Subcutaneous abdominal adipose tissue (tissue), 5 donors: ENCODE results near the gene SRMS.

Experiments
- H3K27ac ChIP-seq: one replicate; pipeline ENCODE4 v1.7.0; 2013; ENCODE audit warnings: low read depth, mild to moderate bottlenecking, inconsistent platforms, low read length, moderate library complexity
- H3K27me3 ChIP-seq, 5 donors: one replicate each; pipeline ENCODE4 v1.7.0; 2013; ENCODE audit warnings: low read length in 5 of 5, inconsistent platforms in 1 of 5; ENCODE audit not compliant: control insufficient read depth in 5 of 5, insufficient read depth in 4 of 5
- H3K36me3 ChIP-seq, 5 donors: one replicate each; pipeline ENCODE4 v1.7.0; 2013; ENCODE audit warnings: low read length in 5 of 5; ENCODE audit not compliant: control insufficient read depth in 5 of 5, insufficient read depth in 5 of 5
- H3K4me1 ChIP-seq, 5 donors: one replicate each; pipeline ENCODE4 v1.7.0; 2013; ENCODE audit warnings: low read length in 5 of 5, mild to moderate bottlenecking in 3 of 5, moderate library complexity in 1 of 5; ENCODE audit not compliant: control insufficient read depth in 5 of 5, insufficient read depth in 5 of 5
- H3K4me3 ChIP-seq, 5 donors: one replicate each; pipeline ENCODE4 v1.7.0; 2013; ENCODE audit warnings: low read length in 5 of 5, low read depth in 1 of 5
- H3K9ac ChIP-seq, 5 donors: one replicate each; pipeline ENCODE4 v1.7.0; 2013; ENCODE audit warnings: low read length in 5 of 5, mild to moderate bottlenecking in 4 of 5, moderate library complexity in 3 of 5
- H3K9me3 ChIP-seq, 5 donors: one replicate each; pipeline ENCODE4 v1.7.0; 2013; ENCODE audit warnings: low read length in 5 of 5; ENCODE audit not compliant: control insufficient read depth in 5 of 5
- donor health status: healthy.
- donor health status: healthy.
- donor health status: healthy.
- donor health status: healthy.
- donor health status: healthy.

The SRMS gene

GRCh38 chr20:63495741-63496595 lies 51.6 kb downstream of the SRMS start:
- Histone ChIP-seq H3K27ac (no peak overlapping the region), H3K9me3 (peaks cover 0 to 6% (median 0%) of the 10 kb centered on the region in 5 donors), H3K4me3 (peak overlapping the region; percentile 57 to 64 (median 62)), H3K9ac (no peak overlapping the region), H3K4me1 (peaks cover 0 to 16% (median 13%) of the 10 kb centered on the region in 5 donors), H3K27me3 (peaks cover 18 to 58% (median 46%) of the 10 kb centered on the region in 5 donors), H3K36me3 (no peaks in the 10 kb centered on the region)

- Histone ChIP-seq H3K27me3 (peaks cover 17 to 56% (median 45%) of the 10 kb centered on the region in 5 donors), H3K36me3 (no peaks in the 10 kb centered on the region), H3K4me1 (peaks cover 0 to 16% (median 13%) of the 10 kb centered on the region in 5 donors), H3K4me3 (no peak overlapping the region), H3K9me3 (peaks cover 0 to 6% (median 0%) of the 10 kb centered on the region in 5 donors), H3K9ac (no peak overlapping the region), H3K27ac (no peak overlapping the region)
These were observed 52.3 kb downstream of the SRMS start for GRCh38 chr20:63495167-63495720.

DNA sequence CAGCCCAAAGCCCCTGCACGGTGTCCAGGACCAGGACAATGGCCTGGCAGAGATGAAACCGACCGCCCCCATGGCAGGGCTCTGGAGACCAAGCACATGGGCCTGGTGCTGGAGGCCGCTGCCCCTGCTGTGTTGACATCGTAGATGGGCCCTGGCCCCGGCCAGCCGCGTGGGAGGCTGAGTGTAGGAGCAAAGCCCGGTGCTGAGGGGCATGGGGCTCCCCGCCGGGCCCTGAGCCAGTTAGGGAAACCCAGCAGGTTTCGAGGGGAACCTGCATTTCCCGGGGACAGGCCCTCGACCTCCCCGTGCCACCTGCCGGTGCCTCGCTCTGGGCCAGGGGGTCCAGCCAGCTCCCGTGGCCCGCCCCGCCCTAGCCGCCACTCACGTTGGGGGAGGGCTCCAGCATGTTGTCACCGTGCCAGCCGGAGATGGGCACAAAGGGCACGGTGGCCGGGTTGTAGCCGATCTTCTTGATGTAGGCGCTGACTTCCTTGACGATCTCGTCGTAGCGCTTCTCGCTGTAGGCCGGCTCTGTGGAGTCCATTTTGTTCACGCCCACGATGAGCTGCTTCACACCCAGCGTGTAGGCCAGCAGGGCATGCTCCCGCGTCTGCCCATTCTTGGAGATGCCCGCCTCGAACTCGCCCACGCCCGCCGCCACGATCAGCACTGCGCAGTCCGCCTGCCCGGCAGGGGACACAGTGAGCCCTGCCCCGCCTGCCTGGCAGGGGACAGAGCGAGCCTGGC lies 53.0 kb downstream of the SRMS start:
- Histone ChIP-seq H3K9ac (no peak overlapping the region), H3K4me3 (no peak overlapping the region), H3K4me1 (peaks cover 0 to 16% (median 13%) of the 10 kb centered on the region in 5 donors), H3K27ac (no peak overlapping the region), H3K9me3 (peaks cover 0 to 6% (median 0%) of the 10 kb centered on the region in 5 donors), H3K27me3 (peaks cover 13 to 57% (median 41%) of the 10 kb centered on the region in 5 donors), H3K36me3 (no peaks in the 10 kb centered on the region)

- Histone ChIP-seq H3K27ac (no peak overlapping the region), H3K4me1 (peaks cover 0 to 12% (median 8%) of the 10 kb centered on the region in 5 donors), H3K36me3 (no peaks in the 10 kb centered on the region), H3K4me3 (no peak overlapping the region), H3K9ac (no peak overlapping the region), H3K9me3 (peaks cover 0 to 6% (median 0%) of the 10 kb centered on the region in 5 donors), H3K27me3 (peaks cover 10 to 56% (median 39%) of the 10 kb centered on the region in 5 donors)
These were observed 53.5 kb downstream of the SRMS start for GRCh38 chr20:63494084-63494419.

- H3K4me1 ChIP-seq: peaks cover 0 to 12% (median 8%) of the 10 kb centered on the region in 5 donors
- H3K9me3 ChIP-seq: peaks cover 0 to 6% (median 0%) of the 10 kb centered on the region in 5 donors
- H3K4me3 ChIP-seq: no peak overlapping the region
- peaks cover 14 to 60% (median 44%) of the 10 kb centered on the region in 5 donors for H3K27me3 ChIP-seq
- no peak overlapping the region for H3K9ac ChIP-seq
- H3K36me3 ChIP-seq: no peaks in the 10 kb centered on the region
- H3K27ac ChIP-seq: no peak overlapping the region
These were observed 54.0 kb downstream of the SRMS start for GRCh38 chr20:63493563-63494020.

DNA sequence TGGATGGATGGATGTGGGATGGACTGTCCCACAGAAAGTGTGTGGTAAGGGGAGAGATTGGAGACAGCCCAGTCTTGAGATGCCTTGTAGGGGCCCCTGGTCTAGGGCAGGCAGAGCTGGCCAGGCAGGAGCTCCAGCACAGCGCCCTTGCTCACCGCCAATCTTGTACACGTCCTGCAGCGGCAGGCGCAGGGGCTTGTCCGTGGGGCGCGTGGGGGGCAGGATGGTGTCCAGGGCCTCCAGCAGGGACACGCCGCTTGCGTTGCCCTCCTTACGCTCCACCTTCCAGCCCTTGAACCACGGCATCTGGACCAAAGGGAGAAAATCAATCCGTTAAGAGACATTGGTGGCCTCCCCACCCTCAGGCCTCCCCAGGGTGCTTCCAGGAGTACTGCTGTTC lies 54.6 kb downstream of the SRMS start:
- peaks cover 15 to 56% (median 43%) of the 10 kb centered on the region in 5 donors for H3K27me3 ChIP-seq
- H3K9me3 ChIP-seq: peaks cover 0 to 6% (median 0%) of the 10 kb centered on the region in 5 donors
- H3K4me1 ChIP-seq: peaks cover 0 to 8% (median 7%) of the 10 kb centered on the region in 5 donors
- H3K36me3 ChIP-seq: no peaks in the 10 kb centered on the region
- H3K9ac ChIP-seq: no peak overlapping the region
- H3K4me3 ChIP-seq: no peak overlapping the region
- no peak overlapping the region for H3K27ac ChIP-seq

- H3K4me3 ChIP-seq: no peak overlapping the region
- H3K27ac ChIP-seq: no peak overlapping the region
- H3K4me1 ChIP-seq: peaks cover 0 to 8% (median 6%) of the 10 kb centered on the region in 5 donors
- H3K27me3 ChIP-seq: peaks cover 15 to 56% (median 41%) of the 10 kb centered on the region in 5 donors
- no peak overlapping the region for H3K9ac ChIP-seq
- H3K36me3 ChIP-seq: no peaks in the 10 kb centered on the region
- H3K9me3 ChIP-seq: peaks cover 0 to 6% (median 0%) of the 10 kb centered on the region in 5 donors
These were observed 55.0 kb downstream of the SRMS start for GRCh38 chr20:63492518-63492917.

DNA sequence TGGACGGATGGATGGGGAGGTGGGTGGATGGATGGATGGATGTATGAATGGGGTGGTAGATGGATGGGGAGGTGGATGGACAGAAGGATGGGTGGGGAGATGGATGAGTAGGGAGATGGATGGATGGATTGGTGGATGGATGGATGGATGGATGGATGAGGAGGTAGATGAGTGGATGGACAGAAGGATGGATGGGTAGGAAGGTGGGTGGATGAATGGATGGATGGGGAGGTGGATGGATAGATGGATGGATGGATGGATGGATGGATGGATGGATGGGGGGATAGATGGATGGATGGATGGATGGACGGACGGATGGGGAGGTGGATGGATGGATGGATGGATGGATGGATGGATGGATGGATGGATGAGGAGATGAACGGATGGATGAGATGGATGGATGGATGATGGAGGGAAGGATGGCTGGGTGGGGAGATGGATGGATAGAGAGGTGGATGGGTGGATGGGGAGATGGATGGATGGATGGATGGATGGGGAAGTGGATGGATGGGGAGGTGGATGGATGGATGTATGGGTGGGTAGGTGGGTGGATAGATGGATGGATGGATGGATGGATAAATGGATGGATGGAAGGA lies 55.8 kb downstream of the SRMS start:
- Histone ChIP-seq H3K36me3 (no peaks in the 10 kb centered on the region), H3K4me1 (peaks cover 0 to 8% (median 6%) of the 10 kb centered on the region in 5 donors), H3K9ac (no peak overlapping the region), H3K4me3 (no peak overlapping the region), H3K9me3 (peaks cover 0 to 6% (median 0%) of the 10 kb centered on the region in 5 donors), H3K27me3 (peaks cover 13 to 53% (median 38%) of the 10 kb centered on the region in 5 donors), H3K27ac (no peak overlapping the region)

- H3K9ac ChIP-seq: no peak overlapping the region
- H3K9me3 ChIP-seq: peaks cover 0 to 6% (median 5%) of the 10 kb centered on the region in 5 donors
- H3K4me1 ChIP-seq: peaks cover 0 to 3% (median 0%) of the 10 kb centered on the region in 5 donors
- no peak overlapping the region for H3K4me3 ChIP-seq
- H3K27me3 ChIP-seq: peaks cover 17 to 47% (median 38%) of the 10 kb centered on the region in 5 donors
- H3K36me3 ChIP-seq: no peaks in the 10 kb centered on the region
- H3K27ac ChIP-seq: no peak overlapping the region
These were observed 56.5 kb downstream of the SRMS start for GRCh38 chr20:63491078-63491477.
